Stimulated activated CD4-positive, alpha-beta T cell treated with anti-CD3 and anti-CD28 coated beads, TNF-alpha, amount 100 ng/mL, for 4 hours (primary cell): Measurements from ENCODE around the gene CITED1.

ENCODE experiments used
- DNase-seq, 3 experiments: peaks; one replicate each; pipeline ENCODE4 v3.0.0-alpha.2; 2020; ENCODE audit warnings: low read depth in 3 of 3

The CITED1 gene

GRCh38 chrX:72308566-72309296 is 3.0 kb upstream of the CITED1 start:
- DNase-seq = no peak

DNA sequence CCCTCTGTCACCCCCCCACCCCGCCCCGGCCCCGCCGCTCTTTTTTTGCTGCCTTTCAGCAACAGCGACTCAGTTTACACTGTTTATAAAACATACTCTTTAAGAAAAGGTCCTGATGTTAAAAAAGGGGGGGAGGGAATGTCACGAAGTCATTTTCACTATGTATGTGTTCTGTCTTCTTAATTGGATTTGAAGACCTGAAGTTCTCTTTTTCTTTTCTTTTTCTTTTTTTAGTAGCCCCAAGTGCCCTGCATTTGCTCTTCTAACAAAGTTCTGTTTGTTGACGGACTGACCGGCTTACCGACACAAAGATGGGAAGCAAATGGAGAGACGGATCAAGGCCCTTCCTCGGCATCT is 2.5 kb upstream of the CITED1 start:
- no peak for DNase-seq

GRCh38 chrX:72307646-72308051 is 1.9 kb upstream of the CITED1 start:
- DNase-seq = no peak

GRCh38 chrX:72306851-72307645 is 1.3 kb upstream of the CITED1 start:
- DNase-seq = no peak

DNA sequence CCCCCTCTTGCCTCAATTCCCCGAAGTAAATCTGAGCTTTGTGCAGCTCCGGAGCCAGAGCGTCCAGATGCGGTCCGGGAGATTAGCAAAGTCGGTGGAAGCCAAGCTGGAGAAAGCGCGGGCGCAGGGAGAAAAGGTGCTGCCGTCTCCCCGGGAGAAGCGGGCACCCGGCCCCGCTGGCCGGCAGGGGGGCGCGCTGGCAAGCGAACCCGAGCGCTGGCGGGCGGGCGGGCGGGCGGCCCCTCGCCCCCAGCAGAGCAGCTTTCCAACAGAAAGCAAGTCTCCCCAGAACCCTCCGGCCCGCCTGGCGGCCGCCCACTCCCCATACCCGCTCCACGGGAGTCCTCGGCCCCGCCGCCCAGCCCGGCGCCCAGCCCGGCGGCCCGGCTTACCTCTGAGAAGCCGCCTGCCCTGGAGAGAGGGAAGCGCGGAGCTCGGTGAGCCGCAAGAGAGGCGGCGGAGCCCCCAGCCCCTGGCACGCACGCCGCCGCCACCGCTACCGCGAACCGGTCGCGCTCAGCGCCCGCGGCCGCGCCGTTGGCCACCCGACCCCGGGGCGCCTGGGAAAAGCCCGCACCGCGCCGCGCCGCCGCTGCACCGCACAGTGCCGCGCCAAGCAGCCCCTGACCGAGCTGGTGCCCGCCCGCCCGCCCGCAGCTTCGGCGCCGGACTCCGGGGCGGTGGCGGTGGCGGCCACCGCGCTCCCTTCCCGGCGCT is 529 bp upstream of the CITED1 start:
- DNase-seq = no peak

DNA sequence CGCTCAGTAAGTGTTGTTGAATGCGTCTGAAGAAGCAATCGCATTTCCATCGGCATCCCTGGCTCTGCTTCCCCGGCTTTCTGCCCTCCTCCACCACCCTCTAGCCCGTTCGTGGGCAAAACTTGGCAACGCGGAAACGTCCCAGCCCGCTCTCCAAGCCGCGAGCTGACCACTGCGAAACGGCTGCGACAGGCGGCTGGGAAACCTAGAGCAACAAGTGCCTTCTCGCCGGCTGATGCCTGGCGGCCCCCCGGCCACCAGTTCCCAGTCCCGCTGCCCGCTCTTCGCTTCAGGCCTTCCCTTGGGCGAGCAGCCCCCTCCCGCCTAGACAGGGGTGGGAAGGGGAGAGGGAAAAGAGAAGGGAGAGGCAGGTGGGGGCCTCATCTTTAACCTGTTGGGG is 837 bp downstream of the CITED1 start:
- no peak for DNase-seq

DNA sequence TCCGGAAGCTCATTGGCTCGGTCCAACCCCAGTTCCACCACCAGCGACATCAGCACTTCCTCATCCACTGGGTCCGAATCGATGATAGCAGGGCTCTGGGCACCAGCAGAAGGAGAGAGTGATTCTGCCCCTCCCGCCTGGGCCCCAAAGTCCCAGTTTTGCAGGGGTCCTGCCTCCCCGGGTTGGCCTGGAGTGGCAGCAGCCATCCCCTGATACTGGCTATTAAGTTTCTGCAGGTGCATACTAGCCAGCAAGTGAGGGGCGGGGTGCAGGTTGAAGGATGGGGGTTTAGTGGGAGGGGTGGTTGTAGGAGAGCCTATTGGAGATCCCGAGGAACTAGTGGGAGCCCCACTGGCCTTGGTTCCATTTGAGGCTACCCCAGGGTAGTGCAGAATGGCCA is 3.9 kb downstream of the CITED1 start:
- DNase-seq = no peak

- no peak for DNase-seq
Measured at GRCh38 chrX:72299891-72300630, 5.7 kb downstream of the CITED1 start.

GRCh38 chrX:72297953-72298730 is 7.6 kb downstream of the CITED1 start:
- DNase-seq = no peak

- no peak for DNase-seq
Measured at GRCh38 chrX:72296991-72297390, 8.7 kb downstream of the CITED1 start.

DNA sequence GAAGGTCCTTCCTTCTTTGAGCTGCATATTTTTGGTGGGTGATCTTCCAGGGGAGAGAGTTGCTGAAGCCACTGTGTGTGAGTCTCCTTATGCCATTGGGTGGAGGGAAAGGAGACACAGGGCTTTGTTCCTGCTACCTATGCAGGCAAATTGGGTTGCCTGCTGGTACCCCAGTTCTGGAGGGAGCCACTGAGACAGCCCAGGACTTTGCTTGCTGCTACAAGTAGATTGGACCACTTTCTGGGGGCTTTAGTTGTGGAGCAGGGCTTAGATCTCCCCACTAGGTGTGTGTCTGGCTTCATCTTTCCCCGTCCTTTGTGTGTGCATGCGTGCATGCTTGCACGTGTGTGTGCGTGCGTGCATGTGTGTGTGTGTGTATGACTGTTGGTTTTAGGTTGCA is 10.0 kb downstream of the CITED1 start:
- no peak for DNase-seq

- no peak for DNase-seq
Measured at GRCh38 chrX:72294497-72294896, 11.2 kb downstream of the CITED1 start.

DNA sequence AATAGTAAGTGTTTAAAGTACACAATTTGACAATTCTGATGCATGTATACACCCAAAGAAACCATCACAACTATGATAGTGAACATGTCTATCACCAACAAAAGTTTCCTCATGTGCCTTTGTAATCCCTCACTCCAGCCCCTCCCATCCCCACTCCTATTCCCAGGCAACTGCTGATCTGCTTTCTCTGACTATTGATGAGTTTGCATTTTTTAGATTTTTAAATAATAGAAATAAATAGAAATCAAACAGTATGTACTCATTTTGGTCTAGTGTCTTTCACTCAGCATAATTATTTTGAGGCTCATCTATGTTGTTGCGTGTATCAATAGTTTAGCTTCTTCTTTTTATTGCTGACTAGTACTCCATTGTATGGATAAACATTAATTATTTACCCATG is 23.4 kb downstream of the CITED1 start:
- DNase-seq = no peak

GRCh38 chrX:72280321-72280845 is 25.3 kb downstream of the CITED1 start:
- no peak for DNase-seq

DNA sequence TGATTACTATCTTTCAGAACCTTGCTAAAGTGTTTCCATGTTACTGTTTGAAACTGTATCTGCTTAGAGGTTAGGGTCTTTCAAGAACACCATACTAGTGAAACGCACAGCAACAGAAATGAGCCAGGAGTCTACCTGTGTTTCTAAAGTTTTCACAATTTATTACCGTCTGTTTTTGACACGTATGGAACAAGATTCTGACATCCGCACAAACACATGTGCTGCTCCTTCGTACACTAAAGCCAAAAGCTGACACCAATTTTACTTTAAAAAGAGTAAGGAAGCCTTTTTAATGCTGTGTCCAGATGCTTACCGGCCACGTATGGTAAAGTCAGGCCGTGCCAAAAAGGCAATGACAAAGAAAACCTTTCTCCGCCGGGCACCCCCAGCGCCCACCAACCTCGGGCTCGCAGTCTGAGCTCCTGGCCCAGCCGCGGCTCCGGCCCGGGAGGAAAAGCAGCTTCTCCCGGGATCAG is 29.2 kb downstream of the CITED1 start:
- no peak for DNase-seq

DNA sequence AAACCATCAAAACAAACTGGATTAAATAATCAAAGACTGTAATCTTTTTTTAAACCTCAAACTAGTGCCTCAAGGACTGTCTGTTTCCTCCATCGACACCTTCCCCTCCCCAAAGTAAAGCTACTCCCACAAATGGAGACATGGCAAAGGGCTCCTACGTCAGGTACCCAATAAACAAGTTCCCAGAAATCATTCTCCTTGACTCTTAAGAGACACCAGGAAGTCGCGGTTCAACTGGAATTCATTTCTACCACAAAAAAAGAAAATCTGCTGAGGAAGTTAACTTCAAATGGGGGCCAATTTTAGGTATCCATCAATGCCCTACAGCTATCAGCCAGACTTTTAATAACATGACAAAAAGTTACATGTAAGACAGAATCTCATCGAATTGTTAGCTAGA is 31.2 kb downstream of the CITED1 start:
- no peak for DNase-seq

GRCh38 chrX:72273718-72274117 is 32.0 kb downstream of the CITED1 start:
- DNase-seq = no peak

DNA sequence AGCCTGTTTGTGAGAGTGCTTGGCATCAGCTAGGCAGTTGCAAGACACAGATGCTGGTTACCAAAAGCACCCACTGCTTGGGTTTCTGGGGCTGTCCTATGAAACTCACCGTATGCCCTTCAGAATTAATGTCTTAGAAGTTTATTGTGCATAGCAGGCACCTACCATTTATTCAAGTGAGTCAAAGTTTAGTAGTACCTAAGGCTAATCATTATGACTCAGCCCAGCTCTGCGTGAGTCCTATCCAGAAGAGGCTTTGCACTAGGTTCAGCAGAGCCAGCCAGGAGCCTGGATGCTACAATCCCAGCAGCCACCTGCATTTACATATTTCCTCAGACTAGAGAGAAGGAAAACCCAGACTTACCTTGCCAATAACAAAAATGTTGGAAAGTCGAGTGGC is 32.8 kb downstream of the CITED1 start:
- no peak for DNase-seq

- no peak for DNase-seq
Measured at GRCh38 chrX:72271812-72272211, 33.9 kb downstream of the CITED1 start.

- no peak for DNase-seq
Measured at GRCh38 chrX:72271091-72271788, 34.5 kb downstream of the CITED1 start.
